Posterior vena cava (tissue), 2 donors: ENCODE measurements around the gene NRXN3. TPM values are rescaled to one million over a fixed set of nuclear protein-coding genes. Genes with fewer than 3 reads are reported as not detected.

Experiments
- DNase-seq: peaks from one replicate; pipeline ENCODE4 v3.0.0-alpha.2; 2020; ENCODE audit warnings: low spot score
- intact Hi-C, 2 donors: fragments of 100-400 bp; cut with DNase I; formaldehyde crosslinking; loops; one replicate each; pipeline versions ENCODE4 v1.14.1 to v1.14.2; 2022 to 2023
- total RNA-seq, 2 donors: library from RNA; stranded (reverse); fragmentation: NEBNext Ultra II Directional; extraction: Animal tissue kit (Norgen Biotek cat#: 25700); gene quantifications; one replicate each; pipeline ENCODE4 v1.2.1, GENCODE V29; 2021
- donor health status: DM: yes; HTN: yes; CAD: no.
- donor health status: DM: yes; HTN: yes; CAD: no.

The NRXN3 gene
- total RNA-seq, 2 donors from 2014 or later, result 11.8 to 14.3 TPM

DNA sequence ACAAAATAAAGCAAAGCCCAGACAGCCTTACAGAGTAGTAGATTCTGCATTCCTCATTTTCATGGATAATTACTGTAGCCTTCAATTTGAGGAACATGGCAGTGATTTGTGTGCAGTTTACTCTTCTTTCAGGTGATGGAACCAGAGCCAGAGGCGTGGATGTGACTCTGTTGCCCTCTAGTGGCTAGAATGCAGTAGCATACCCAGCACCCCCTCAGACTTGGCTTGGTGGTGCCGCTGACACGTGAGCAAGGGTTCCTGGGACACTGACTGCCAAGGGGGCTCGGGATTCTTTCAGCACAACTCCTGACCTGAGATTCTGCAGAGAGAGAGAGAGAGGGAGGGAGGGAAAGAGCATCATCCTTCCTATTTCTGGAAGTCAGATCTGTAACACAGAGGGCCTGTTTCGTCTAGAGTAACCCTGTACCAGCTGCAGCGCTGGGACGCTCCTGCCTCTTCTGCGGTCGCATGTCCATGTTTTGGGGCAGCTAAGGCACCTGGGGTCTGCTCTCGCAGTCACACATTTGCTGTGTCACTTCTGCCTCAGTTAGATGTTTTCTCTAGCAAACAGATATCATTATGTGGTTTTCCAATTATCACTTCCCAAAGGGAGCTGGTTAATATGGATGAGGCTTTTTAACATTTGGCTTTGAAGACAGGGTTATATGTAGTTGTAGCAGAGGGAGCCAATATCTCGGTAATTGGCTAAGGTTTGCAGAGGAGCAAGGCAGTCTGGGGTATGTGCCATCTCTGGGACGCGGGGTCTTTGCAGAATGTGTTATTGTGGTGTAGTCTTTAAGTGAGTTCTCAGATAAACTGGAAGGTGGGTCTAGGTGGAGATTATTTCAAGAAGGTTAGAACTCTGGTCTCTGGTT lies 428.1 kb downstream of the NRXN3 start:
- intact Hi-C loops, result no loop called here
- no peak for DNase-seq

- DNase-seq, result no peak
- intact Hi-C loops, result no loop called here
These were observed 435.0 kb downstream of the NRXN3 start for GRCh38 chr14:78605025-78605762.

GRCh38 chr14:78605897-78606500 lies 435.8 kb downstream of the NRXN3 start:
- intact Hi-C loops, result no loop called here
- no peak for DNase-seq

DNA sequence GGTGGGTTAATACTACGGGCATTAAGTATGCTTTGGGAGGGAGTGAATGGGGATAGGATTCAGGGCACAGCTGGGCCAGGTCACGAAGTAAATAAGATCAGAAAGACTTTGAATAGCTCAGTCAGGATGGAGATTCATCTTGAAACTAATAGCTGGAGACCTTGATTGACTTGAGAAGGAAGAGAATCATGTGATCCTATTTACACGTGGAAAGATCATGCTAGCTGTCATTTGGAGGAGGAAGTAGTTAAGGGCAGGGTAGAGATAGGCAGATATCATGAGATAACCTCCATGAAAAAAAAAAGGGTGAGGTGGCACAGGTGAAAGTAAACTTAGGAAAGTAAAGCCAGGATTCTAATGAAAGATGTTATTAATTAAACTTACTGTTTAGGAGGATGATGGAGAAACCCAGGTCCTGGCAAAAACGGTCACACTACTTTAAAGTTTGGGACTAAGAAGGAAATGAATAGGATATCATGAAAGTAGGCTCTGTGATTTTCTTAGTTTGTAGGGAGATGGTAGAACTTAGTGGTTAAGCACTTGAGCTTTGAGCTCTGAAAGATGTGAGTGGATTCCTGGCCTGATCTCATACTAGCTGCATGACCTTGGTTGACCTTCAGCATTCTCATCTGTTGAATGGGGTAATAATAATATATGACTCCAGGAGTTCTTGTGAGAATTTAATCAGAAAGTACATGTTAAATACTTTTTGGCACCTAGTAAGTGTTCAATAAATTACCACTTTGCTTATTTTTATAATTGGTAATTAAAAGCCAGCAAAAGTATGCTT lies 439.0 kb downstream of the NRXN3 start:
- DNase-seq, result no peak
- intact Hi-C loops, result no loop called here

GRCh38 chr14:78610994-78611393 lies 440.8 kb downstream of the NRXN3 start:
- no peak for DNase-seq
- intact Hi-C loops, result no loop called here

GRCh38 chr14:78611796-78612571 lies 441.8 kb downstream of the NRXN3 start:
- DNase-seq, result no peak
- intact Hi-C loops, result no loop called here

- DNase-seq, result no peak
- intact Hi-C loops, result no loop called here
These were observed 442.5 kb downstream of the NRXN3 start for GRCh38 chr14:78612666-78613065.

DNA sequence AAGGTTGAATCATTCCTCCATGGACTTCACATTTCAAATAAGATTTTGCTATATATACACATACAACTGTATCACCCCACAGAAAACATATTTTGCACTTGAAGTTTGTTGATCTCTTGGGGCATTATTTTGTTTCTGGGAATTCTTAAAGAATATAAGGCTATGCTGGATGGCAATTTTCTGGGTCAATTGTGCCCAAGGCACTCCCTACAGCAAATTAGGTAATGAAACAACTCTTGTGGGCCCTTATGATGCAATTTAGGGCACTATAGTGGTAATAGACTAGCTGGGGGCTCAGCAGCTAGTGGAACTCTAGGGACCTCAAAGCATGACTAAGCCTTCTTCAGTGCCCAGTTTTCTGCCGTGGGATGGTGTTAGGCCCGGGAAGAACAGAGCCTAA lies 444.4 kb downstream of the NRXN3 start:
- no peak for DNase-seq
- intact Hi-C loops, result no loop called here

DNA sequence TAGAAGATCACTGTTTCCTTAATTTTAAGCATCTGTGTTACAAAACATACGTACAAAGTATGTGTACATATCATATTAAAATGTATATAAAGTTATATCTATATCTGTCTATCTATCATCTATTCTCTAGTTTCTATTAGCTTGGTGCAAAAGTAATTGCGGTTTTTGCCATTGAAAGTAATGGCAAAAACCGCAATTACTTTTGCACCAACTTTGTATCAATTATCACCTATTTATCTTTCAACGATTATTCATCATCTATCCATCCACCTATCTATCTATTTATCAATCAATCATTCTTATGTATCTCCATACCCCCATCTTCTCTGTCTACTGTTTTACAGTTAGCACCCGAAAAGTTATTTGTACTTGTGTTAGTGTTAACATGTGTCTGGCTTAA lies 447.6 kb downstream of the NRXN3 start:
- intact Hi-C loops, result no loop called here
- no peak for DNase-seq

DNA sequence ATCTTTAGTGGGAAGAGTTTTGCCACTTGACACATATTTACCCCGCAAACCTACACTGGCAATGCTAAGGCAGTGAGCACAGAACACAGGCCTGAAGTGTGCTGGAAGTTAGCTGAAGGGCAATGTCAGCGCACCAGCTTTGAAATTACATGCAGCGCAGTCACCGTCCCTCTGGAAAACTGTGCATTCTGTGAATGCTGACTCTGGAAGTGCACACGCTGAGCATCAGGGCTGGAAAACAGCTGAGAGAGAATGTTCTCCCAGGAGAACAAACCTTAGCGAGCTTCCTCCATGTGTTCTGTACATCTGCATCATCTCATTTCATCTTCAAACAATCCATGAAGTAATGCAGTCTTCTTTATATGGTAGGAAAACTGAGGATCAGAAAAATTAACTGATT lies 448.2 kb downstream of the NRXN3 start:
- DNase-seq, result no peak
- intact Hi-C loops, result no loop called here

DNA sequence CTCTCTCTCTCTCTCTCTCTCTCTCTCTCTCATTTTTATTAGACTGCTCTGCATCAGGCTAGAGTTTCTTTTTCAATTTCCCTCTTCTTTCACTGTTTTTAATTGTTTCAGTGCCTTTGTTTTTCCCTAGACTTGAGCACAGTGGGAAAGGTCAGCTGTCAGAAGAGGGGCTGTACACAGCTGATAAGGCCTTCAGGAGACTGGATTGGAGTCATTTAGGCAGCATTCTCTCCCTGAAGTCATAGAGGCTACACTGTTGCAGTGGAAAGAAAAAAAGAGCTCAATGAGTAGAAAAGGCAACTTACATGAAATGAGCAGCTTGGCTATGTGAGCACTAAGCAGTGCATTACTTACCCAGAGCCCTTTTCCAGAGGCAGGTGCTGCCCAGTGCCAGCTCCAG lies 456.9 kb downstream of the NRXN3 start:
- intact Hi-C loops, result no loop called here
- DNase-seq, result no peak

DNA sequence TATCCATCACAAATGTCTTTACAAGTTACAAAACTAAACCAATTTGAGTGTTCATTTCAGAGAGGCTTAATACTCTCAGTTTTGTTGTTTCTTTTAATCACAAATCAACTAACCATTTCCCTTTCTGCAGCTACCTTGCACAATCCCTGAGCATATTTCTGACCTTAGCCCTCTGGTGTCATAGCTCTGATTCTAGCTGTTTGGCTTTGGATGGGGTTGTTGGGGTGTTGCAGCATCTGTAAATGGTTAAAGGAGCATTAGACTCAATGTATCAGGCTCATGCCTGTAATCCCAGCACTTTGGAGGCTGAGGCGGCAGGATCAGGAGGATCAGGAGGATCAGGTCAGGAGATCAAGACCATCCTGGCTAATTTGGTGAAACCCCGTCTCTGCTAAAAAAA lies 461.4 kb downstream of the NRXN3 start:
- no peak for DNase-seq
- intact Hi-C loops, result no loop called here

DNA sequence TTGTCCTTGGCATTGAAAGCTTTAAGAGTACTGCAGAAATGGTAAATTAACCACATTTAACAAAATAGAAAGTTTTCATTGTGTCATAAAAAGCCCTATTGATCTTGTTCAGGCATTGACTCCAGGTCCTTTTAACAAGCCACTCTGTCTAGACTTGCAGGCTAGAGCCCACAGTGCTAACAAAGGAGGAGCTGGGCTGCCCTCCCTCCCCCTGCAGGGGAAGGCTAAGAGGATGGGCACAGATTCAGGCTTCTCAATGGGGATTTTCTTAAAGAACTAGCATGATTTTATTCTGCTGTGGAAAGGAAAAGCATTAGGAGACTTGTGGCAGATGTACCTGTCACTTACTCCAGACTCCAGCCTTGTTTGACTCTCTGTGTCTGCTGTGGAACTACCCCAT lies 463.6 kb downstream of the NRXN3 start:
- DNase-seq, result no peak
- intact Hi-C loops, result no loop called here

GRCh38 chr14:78637489-78637888 lies 467.3 kb downstream of the NRXN3 start:
- DNase-seq, result no peak
- intact Hi-C loops, result no loop called here

DNA sequence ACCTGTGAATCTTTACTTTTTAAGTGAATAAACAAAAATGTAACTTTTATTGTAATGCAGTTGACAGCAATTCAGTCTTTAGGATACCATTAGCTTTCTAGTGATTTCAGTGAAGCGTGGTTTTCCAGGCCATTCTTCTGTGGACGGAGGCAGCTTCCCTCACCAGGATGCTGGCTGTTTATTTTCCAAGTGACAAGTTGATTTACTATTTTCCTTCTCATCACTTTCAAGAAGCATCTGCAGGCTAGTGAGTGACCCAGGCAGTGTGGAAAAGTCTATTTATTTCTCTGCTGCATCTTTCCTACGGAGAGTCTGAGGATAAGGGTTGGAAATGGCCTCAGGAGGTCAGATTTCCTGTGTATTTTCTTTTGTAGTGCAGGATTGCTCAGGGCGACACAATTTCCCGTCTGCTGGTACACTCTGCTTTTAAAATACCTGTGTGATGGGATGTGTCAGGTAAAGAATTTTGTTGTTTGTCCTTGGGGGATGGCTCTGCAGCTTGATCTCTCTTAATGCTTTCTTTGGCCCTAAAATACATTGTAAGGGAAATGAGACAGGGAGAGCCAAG lies 467.8 kb downstream of the NRXN3 start:
- intact Hi-C loops, result no loop called here
- no peak for DNase-seq

DNA sequence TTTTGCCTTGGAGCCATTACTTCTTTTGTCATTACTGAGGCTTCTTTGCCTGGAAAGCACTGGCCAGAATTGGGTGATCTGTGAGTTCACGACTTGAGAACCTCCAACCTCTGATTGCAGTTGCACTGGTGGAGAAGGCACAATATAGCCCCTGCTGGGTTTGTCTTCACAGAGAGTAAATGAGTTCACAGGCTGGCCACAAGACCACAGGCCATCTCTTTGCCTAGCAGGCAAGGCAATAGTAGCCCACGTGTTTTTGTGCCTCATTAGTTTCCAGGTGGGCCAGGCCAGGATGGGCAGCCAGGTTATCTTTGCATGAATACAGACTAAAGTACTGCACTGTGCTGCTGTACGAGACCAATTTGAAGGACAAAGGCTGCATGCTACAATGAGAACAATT lies 468.8 kb downstream of the NRXN3 start:
- no peak for DNase-seq
- intact Hi-C loops, result no loop called here

GRCh38 chr14:78644824-78645559 lies 474.8 kb downstream of the NRXN3 start:
- no peak for DNase-seq
- intact Hi-C loops, result no loop called here

DNA sequence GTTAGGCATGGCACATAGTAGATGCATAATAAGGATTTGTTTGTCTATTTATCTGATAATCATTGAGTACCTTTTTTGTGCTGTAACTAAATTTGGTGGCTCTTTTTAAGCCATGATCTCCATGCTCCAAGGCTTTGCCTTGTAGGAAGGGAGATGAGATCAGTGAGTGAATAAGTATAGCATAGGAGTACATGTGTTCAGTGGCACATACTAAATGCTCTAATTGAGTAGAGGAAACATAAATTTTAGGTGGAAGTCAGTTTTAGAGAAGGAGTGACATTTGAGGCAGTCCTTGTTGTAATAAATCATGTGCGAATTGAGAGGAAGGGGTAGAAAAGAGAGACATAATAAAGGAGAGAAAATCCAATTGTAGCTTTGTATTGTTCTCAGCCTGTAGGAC lies 482.6 kb downstream of the NRXN3 start:
- intact Hi-C loops, result no loop called here
- DNase-seq, result no peak
